HG02642 (cell line): ENCODE data around the gene MAP3K5.
A peak's percentile ranks its signal among the peaks of the same experiment; 100 is the strongest.

Experiments
- ATAC-seq: cut with Tn5 transposase; IDR thresholded peaks from one replicate; pipeline ENCODE4 v1.9.1; 2021; ENCODE audit warnings: mild to moderate bottlenecking; ENCODE audit not compliant: unreplicated experiment, poor library complexity

MAP3K5 gene

DNA sequence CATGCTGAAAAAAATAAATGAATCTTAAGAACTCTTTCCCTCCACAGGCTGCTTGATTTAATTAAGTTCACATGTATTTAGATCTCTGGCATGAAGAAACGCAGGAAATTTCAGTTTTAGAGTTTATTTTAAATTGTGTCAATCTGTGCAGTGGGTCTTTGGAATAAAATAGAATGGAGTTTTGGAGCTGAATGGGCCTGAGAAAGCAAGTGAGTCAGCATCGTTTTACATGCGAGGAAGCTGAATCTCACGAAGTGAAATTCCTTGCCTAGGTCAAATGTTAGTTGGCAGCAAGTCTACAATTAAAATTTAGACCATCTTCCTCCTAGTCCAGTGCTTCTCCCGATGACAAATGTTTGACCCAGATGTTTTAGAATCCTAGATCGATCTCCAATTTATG lies 264.4 kb downstream of the MAP3K5 start:
- ATAC-seq, result no peak

DNA sequence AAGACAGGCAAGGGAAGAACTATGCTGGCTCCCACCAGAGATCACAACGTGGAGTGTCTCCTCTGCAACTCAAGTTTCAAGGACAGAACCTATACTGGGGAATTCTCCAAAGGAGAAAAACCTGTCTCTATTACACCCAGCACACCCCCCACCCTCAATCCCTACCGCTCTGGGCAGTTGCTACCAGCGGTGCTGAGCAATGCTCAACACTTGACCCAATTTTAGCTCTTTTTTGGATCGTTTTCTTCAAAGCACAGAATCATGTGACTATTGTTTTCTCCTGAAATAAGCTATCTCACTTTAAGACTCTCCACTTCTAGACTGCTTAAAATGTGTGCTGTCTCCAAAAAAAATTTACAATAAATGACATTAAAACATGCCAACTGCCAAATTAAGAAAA lies 265.3 kb downstream of the MAP3K5 start:
- ATAC-seq, result no peak

DNA sequence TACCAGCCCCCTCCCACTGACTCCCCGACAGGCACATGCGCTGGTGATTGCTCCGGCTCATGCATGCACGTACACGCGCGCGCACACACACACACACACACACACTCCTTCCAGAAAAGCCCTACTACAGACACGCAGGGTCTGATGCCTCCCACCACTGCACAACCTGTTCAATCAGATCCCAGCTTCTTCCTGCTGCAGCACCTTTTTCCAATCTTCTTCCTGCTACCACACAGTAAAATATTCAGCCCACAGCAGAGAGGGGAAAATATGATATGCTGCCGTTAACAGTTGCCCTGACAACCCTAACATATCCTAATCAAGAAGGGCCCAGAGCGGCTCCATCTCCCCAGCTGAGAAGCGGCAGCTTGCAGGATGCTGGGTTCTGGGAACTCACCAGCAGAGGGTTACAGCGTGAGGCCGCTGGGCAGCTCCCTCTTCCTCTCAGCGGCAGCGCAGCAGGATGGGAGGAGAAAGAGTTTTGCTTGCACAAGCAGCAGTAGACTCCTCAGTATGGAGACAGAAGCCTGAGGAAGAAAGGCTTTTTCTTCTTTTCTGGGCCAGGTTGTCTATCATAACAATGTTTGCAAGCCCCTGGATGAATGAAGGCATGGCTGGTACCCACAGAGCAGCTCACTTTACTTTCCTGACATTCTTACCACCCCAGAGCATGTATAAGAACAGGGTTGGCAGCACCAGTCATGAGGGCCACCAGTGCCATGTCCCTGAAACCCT lies 265.9 kb downstream of the MAP3K5 start:
- peak; percentile 54 for ATAC-seq

DNA sequence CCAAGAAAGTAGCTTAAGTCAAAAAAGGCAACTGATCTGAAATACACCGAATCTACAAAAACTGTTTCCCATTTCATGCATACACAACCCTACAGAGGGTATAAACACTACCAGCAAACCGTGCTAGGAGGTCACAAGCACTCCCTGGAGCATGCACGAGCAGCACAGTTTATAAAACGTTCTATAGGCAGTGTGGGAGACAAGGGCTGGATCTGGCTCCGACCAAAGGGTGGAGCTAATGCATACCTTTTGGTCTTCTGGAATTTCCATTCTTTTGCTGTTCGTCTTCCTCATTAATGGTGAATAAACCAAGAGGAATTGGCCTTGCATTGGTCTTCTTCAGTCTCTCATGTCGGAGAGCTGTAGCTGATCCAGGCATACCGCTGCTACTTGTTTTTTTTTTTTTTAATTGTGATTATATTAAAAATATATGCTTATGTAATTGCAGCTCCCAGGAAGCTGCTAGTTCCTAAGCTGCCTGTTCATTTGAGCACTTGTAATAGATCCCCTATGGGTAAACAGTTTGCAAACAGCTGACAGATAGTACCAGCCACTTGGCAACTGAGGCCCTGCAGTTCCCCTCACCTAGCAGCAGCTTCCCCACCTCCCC lies 266.6 kb downstream of the MAP3K5 start:
- no peak for ATAC-seq

DNA sequence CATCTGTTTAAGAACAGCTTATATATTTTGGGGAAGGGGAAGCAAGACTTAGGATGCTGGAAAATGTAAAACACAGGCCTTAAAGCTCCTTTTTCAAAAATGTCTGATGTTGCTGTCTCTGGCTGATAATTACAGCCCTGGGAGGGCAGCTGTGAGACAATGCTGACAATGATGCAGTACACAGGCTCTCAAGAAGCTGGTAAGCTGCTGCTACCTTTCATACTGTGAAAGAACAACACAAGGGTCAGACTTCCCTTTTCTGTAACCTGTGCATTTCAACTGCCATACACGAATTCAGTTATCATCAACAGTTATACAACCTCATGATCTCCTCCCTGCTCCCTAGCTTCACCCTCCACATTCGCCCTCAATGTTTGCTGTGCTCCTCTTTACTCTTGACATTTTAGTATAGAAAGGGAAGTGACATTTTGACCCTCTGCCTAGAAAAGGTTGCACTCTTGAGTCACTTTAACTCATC lies 267.3 kb downstream of the MAP3K5 start:
- no peak for ATAC-seq

DNA sequence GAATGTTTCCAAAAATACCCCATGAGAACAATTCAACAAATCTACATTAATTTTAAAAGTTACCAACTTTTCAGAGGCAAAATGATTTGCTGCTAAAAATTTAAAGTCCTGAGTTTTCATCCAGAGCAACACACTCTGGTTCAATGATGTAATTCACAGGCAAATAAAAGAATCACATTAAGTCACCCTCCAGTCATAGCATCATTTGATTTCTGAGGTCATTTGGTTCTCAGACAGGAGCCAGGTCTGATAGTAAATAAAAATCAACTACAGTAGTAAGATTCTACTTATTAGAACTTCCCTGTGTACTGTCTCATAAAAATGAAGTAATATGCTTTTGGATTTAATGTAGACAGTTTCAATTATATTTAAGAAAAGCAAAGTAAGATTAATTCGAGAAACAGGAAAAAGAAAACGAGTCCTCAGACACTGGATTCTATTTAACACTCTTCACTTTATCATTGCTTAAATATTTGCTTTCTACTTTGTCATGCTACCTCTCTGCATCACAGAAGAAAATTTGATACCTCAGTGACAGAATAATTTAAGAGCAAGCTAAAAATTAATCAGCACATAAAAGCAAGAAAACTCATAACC lies 267.8 kb downstream of the MAP3K5 start:
- no peak for ATAC-seq

DNA sequence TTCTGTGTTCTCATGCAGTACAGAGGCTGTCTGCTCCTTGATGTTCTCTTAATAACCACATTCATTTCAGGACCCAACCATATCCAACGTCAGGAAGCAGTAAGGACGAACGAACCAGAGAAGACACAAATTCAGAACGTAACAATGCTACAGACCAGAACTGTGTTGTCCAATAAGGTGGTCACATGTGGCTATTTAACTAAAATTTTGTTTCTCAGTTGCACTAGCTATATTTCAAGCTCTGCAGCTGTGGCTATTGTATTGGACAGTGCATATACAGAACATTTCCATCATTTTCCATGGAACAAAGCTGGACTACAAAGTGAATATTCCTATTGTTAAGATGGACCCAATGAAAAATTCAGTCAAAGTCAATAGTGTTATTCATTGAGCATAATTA lies 269.1 kb downstream of the MAP3K5 start:
- ATAC-seq, result no peak

DNA sequence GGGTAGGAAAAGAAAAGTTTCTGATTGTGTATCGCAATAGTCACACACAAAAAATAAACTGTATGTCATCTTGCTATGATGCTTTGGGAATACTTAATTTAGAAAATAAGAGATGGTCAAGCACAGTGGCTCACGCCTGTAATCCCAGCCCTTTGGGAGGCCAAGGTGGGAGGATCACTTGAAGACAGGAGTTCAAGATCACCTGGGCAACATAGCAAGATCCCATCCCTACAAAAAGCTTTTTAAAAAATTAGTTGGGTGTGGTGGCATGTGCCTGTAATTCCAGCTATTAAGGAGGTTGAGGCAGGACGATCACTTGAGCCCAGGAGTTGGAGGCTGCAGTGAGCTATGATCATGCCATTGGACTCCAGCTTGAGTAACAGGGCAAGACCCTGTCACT lies 269.6 kb downstream of the MAP3K5 start:
- no peak for ATAC-seq

DNA sequence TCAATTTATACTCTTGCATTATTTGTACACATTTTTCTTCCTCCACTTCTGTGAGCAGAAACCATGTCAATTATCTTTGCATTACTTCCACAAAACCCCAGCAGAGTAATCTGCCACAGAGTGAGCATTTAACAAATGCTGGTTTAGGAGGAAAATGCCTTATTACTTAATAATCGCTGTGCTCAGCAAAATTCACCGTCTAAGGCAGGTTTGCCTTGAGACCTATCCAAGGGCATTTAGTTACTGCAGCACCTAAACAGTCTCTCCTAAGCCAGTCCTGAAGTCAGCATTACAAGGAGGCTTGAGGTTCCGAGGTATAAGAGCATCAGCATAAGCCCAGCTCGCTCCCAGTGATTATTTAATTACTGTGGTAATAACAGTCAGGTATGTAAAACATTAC lies 270.4 kb downstream of the MAP3K5 start:
- no peak for ATAC-seq

DNA sequence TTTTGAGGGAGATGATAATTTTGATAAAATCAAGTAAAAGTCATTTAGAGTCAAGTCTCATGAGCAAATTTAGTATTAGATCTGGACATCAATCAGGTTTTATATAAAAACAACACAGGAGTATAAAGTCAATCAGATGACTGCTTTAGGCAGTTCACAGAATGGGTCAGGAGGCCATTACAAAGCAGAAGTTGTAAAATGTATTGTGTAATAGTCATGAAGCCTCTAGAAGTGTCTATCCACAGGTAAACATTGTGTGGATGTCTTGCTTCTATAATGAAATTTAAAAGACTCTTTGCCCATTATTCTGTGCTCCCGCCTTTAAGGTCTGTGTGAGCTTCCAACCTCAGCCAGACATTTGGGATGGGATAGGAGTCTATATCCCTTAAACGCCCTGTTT lies 270.9 kb downstream of the MAP3K5 start:
- ATAC-seq, result no peak

DNA sequence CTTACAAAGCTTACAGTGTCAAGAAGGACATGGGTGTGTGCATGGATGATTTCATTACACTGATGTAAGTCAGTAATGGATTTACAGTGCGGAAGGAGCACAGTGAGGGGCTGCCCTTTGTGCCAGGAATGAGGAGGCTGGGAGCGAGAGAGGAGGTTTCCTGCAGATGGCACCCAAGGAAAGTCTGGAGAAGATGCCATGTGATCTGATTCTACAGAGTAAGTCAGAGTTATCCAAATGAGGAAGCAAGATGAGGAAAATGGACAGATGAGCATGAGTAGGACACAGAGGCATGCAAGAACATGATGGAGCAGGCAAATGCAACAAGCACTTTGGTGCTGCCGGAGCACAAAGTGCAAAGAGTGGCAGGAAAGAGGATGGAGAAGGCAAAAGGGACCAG lies 271.8 kb downstream of the MAP3K5 start:
- ATAC-seq, result no peak

DNA sequence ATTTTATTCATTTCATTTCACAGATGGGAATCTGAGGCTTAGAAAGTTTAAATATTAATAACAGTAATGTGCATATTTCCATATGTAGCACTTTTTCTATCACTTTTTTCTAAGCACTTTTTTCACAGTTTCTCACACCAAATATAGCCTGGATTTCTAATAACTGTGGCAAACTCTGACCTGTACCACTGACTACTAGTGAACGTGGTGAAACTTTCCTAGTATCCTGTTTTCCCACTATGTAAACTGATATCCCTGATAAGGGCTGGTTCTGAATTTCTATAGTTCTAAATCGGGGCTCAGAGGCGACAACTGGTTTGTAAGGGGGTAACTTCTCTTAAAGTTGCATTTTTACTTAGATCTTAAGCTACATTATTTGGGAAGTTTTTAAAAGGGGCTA lies 274.7 kb downstream of the MAP3K5 start:
- no peak for ATAC-seq

DNA sequence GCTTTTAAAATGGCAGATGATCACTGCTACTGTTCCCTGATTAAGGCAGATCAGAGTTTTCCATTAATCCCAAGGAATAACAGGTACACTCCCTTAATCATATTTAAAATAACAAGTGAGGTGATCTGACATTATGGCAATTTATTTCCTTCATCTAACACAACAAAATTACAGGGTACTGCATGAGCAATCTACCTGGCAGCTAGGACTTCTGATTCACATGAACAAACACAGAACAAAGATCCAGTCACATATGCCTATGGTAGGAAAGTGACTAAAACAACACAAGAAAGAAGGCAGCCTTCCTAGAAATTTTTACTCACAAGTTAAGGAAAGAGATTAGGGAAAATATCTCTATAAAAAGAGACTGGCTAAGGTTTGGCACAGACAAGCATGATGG lies 275.3 kb downstream of the MAP3K5 start:
- ATAC-seq, result no peak

DNA sequence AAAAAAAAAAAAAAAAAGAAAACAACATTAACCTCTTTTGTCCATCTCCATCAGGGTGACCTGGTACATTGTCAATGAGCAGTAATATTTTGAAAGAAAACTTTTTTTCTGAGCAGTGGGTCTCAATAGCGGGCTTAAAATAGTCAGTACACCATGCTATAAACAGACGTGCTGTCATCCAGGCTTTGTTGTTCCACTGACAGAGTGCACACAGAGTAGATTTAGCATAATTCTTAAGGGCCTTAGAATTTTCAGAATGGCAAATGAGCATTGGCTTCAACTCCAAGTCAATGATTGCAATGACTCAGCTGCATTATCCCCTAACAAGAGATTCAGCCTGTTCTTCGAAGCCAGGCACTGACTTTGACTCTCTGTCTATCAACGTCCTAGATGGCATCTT lies 277.7 kb downstream of the MAP3K5 start:
- no peak for ATAC-seq

DNA sequence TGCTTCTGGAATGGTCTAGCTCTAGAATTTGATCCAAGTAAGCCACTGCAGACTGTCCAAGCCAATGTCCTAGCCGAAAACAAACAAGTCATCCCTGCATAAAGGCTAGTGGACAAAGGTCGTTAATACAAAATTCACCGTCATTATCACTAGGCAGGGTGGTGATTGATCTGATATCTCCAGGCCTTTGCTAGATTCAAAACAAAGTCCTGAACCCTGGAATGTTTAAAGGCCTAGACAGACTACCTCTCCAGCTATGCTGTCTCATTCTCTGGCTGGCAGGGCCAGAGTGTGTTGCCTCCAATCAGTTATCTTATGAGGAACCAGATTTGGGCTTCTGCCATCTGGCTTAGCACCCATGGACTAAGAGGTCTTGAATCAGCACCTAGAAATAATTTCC lies 280.4 kb downstream of the MAP3K5 start:
- ATAC-seq, result no peak

DNA sequence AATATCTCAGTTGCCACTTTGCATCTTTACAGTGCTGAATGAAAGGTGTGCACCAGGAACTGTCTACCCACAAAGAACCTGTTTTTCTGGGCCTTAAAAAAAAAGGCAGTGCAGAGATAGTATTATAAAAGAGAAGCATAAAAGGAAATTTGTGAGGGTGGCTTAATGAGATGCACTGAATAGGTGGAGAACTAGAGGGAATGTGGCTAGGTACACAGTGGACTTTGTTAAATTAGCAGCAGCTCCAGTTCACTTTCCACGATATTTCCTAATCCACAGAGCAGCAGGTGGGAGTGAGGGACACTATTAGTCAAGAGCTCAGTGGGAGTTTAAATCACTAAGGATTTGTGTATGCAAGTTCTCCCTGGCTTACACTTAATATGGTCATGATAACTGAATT lies 280.9 kb downstream of the MAP3K5 start:
- no peak for ATAC-seq

DNA sequence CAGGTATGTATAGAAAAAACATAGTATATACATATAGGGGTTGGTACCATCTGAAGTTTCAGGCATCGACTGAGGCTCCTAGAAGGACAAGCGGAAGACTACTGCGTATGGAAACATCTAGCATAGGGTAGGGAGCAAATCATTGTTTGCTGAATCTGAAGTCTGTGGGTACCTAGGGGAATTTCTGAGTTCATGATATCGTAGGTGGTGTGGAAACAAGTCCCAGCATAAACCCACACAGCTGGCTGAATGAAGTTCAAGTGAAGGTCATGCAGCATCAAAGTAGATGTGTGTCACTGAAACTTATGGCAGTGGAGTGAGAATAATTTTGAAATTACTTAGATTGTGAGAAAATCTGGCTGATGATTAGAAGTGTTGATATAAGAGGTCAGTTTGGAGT lies 281.5 kb downstream of the MAP3K5 start:
- ATAC-seq, result no peak

DNA sequence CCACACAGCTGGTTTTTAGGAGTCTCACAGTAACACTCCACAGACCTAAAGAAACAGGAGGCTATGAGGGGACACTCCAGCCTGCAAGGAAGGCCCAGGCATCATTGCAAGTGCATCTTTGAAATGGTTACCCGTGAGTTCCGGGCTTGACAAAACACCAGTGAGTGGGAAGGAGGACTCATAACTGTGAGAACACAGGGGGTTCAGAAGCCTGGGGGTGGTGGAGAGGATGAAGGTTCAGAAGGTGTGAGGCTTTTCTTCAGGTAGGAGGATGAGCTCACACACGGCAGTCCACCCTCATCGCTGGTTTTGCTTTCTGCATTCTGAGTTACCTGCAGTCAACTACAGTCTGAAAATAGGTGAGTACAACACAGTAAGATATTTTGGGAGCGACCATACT lies 282.0 kb downstream of the MAP3K5 start:
- no peak for ATAC-seq

DNA sequence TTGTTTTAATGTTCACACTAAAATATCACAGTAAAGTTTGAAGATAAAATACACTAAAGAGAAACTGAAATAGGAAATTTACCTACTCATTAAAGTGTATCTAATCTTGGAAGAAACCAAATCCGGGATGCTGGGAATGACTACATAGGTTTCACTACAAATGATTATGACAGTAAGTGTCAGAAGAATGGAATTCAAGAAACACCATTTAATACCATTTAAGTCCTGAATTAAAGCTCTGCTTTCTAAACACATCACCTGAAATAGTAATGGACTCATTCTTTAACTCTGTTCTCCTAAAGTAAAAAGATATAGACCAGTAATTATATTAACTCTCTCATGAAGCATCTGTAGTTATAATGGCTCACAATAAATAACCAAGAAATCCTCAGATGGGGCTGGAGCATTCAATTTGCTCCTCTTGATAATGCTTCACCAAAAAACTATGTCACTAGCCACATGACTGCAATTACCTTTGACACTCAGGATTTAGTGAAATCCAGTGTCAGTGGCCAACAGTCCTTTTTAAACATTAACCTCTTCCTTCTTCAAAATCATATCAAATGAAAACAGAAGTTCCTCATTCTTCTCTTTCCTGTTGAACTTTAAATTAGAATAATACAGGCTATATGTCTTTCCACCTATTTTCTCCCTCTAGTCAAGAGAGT lies 283.4 kb downstream of the MAP3K5 start:
- ATAC-seq, result no peak
